ENCODE data around the gene ADRB2. TPM values are rescaled to one million over a fixed set of nuclear protein-coding genes. Genes with fewer than 3 reads are reported as not detected.

The ADRB2 gene
- total RNA-seq, 3 donors from 2014 or later (not counting 1 experiment from before 2014, with no cell fraction given), result 47.1 to 78.9 (median 60.7) TPM

- Histone ChIP-seq H3K4me3 (ENCODE audit: low read length) (no peak overlapping the region), H3K36me3 (ENCODE audit: control insufficient read depth, insufficient read depth, low read length) (no peaks in the 10 kb centered on the region)
- 0% methylated on average over 3 of the region's 4 CpGs for WGBS (ENCODE audit: insufficient coverage)
Observed at GRCh38 chr5:148849461-148849860, 23.1 kb downstream of the ADRB2 start.

GRCh38 chr5:148850836-148851235 is 24.4 kb downstream of the ADRB2 start:
- WGBS (ENCODE audit: insufficient coverage), result 81% methylated on average over 2 of the region's 2 CpGs
- DNase-seq (no peak), ATAC-seq (no peak)
- Mint-ChIP-seq H3K27me3 (ENCODE audit: low read depth in 2 of 2) (no peaks in the 10 kb centered on the region), H3K9me3 (peaks cover 2 to 3% of the 10 kb centered on the region in 2 donors), H3K4me3 (peak overlapping the region; percentile 95), H3K4me1 (peaks cover 89 to 91% of the 10 kb centered on the region in 2 donors), H3K36me3 (peaks cover 7% of the 10 kb centered on the region), H3K27ac (peak overlapping the region; percentile 94 to 97)
- Histone ChIP-seq H3K27me3 (ENCODE audit: control insufficient read depth, insufficient read depth, low read length) (no peaks in the 10 kb centered on the region), H3K4me1 (ENCODE audit: control insufficient read depth, insufficient read depth, low read length) (peaks cover 82% of the 10 kb centered on the region), H3K36me3 (ENCODE audit: control insufficient read depth, insufficient read depth, low read length) (no peaks in the 10 kb centered on the region), H3K9me3 (ENCODE audit: control insufficient read depth, insufficient read depth, low read length) (no peaks in the 10 kb centered on the region), H3K4me3 (ENCODE audit: low read length) (no peak overlapping the region), H3K27ac (ENCODE audit: low read length) (peak overlapping the region; percentile 93)
- TF ChIP-seq, protein P1, sequence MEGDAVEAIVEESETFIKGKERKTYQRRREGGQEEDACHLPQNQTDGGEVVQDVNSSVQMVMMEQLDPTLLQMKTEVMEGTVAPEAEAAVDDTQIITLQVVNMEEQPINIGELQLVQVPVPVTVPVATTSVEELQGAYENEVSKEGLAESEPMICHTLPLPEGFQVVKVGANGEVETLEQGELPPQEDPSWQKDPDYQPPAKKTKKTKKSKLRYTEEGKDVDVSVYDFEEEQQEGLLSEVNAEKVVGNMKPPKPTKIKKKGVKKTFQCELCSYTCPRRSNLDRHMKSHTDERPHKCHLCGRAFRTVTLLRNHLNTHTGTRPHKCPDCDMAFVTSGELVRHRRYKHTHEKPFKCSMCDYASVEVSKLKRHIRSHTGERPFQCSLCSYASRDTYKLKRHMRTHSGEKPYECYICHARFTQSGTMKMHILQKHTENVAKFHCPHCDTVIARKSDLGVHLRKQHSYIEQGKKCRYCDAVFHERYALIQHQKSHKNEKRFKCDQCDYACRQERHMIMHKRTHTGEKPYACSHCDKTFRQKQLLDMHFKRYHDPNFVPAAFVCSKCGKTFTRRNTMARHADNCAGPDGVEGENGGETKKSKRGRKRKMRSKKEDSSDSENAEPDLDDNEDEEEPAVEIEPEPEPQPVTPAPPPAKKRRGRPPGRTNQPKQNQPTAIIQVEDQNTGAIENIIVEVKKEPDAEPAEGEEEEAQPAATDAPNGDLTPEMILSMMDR (IDR thresholded peaks at IDR 0.05), result no peak
- intact Hi-C loops (cut with micrococcal nuclease), result no loop called here

More at GRCh38 chr5:148849461-148849860, 23.1 kb downstream of the ADRB2 start:
- no peaks in the 10 kb centered on the region for H3K9me3 ChIP-seq (ENCODE audit: control insufficient read depth, insufficient read depth, low read length)
- Mint-ChIP-seq H3K27me3 (ENCODE audit: low read depth in 2 of 2) (no peaks in the 10 kb centered on the region), H3K4me3 (peak overlapping the region; percentile 95), H3K36me3 (peaks cover 7% of the 10 kb centered on the region), H3K4me1 (peaks cover 89 to 90% of the 10 kb centered on the region in 2 donors), H3K27ac (peak overlapping the region; percentile 94 to 97), H3K9me3 (peaks cover 2 to 3% of the 10 kb centered on the region in 2 donors)
- intact Hi-C loops (cut with micrococcal nuclease), result loop anchor here (10.0 kb wide), 1 partner anchor 1045 kb away; no protein-coding TSS in a partner anchor
- peak overlapping the region; percentile 93 for H3K27ac ChIP-seq (ENCODE audit: low read length)
- TF ChIP-seq, protein P1 (IDR thresholded peaks at IDR 0.05), result no peak
- H3K27me3 ChIP-seq (ENCODE audit: control insufficient read depth, insufficient read depth, low read length), result no peaks in the 10 kb centered on the region
- ATAC-seq (peak; percentile 52 to 82 (median 75)), DNase-seq (peak; percentile 54 to 77)
- peaks cover 76% of the 10 kb centered on the region for H3K4me1 ChIP-seq (ENCODE audit: control insufficient read depth, insufficient read depth, low read length)

DNA sequence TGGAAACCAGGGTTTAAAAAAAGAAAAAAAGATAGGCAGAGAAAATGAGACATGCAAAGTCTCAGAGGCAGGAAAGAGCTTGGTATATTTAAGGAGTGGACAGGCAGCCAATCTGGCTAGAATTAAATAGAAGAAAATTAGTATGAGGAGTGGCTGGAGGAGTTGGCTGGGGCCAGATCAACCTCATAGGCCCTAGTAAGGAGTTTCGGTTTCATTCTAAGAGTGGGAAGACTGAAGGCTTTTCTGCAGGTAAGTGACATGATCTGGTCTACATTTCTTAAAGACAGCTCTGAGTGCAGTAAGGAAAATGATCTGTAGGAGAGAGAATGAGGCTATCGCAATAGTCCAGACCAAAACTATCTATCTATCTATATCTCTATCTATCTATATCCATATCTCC is 27.5 kb downstream of the ADRB2 start:
- no peaks in the 10 kb centered on the region for H3K27me3 Mint-ChIP-seq (ENCODE audit: low read depth in 2 of 2)
- ATAC-seq (no peak), DNase-seq (peak in 1 of 2 donors; percentile 47)
- Histone ChIP-seq H3K27me3 (ENCODE audit: control insufficient read depth, insufficient read depth, low read length) (no peaks in the 10 kb centered on the region), H3K4me1 (ENCODE audit: control insufficient read depth, insufficient read depth, low read length) (peaks cover 84% of the 10 kb centered on the region), H3K27ac (ENCODE audit: low read length) (peak overlapping the region; percentile 84), H3K36me3 (ENCODE audit: control insufficient read depth, insufficient read depth, low read length) (no peaks in the 10 kb centered on the region), H3K9me3 (ENCODE audit: control insufficient read depth, insufficient read depth, low read length) (no peaks in the 10 kb centered on the region), H3K4me3 (ENCODE audit: low read length) (no peak overlapping the region)
- TF ChIP-seq, protein P1 (IDR thresholded peaks at IDR 0.05), result no peak
- peaks cover 97 to 100% of the 10 kb centered on the region in 2 donors for H3K4me1 Mint-ChIP-seq
- no peaks in the 10 kb centered on the region for H3K9me3 Mint-ChIP-seq
- no peaks in the 10 kb centered on the region for H3K36me3 Mint-ChIP-seq
- peak overlapping the region; percentile 94 to 97 for H3K27ac Mint-ChIP-seq
- intact Hi-C loops (cut with micrococcal nuclease), result no loop called here
- H3K4me3 Mint-ChIP-seq, result peak overlapping the region; percentile 88
- WGBS (ENCODE audit: insufficient coverage), result 33% methylated on average over 1 of the region's 2 CpGs
